Gastroesophageal sphincter (tissue), 4 donors: Measurements from ENCODE around the gene PSPH. TPM values are rescaled to one million over a fixed set of nuclear protein-coding genes. Genes with fewer than 3 reads are reported as not detected.
A peak's percentile ranks its signal among the peaks of the same experiment; 100 is the strongest.

Experiments
- ATAC-seq: fragments of 150-250 bp; one replicate; pipeline ENCODE4 v1.9.1; 2016; ENCODE audit warnings: mild to moderate bottlenecking, moderate library complexity
- H3K27ac ChIP-seq, 4 donors: fragments of 200-600 bp; sonication (generic) in 3 of 4; 1 replicate in 3 of 4; 2 replicates in 1 of 4; pipeline ENCODE4 v1.5.1; 2016 to 2019
- H3K27me3 ChIP-seq: fragments of 200-600 bp; sonication (generic); one replicate; pipeline ENCODE4 v1.5.1; 2019
- H3K36me3 ChIP-seq, 2 donors: fragments of 200-600 bp; sonication (generic); one replicate each; pipeline ENCODE4 v1.5.1; 2019; ENCODE audit warnings: control low read depth in 1 of 2
- H3K4me1 ChIP-seq, 3 donors: fragments of 200-600 bp; sonication (generic); 1 replicate in 2 of 3; 2 replicates in 1 of 3; pipeline ENCODE4 v1.5.1; 2016 to 2019; ENCODE audit warnings: control low read depth in 2 of 3
- H3K4me3 ChIP-seq, 2 donors: fragments of 200-600 bp; sonication (generic); one replicate each; pipeline ENCODE4 v1.5.1; 2019; ENCODE audit warnings: mild to moderate bottlenecking in 1 of 2, moderate library complexity in 1 of 2
- H3K9me3 ChIP-seq, 3 donors: fragments of 200-600 bp; sonication (generic); one replicate each; pipeline ENCODE4 v1.5.1; 2017 to 2019; ENCODE audit warnings: control low read depth in 2 of 3
- CTCF ChIP-seq, 4 experiments: fragments of 200-600 bp in 2 of 4; fragments of 450-650 bp in 2 of 4; sonication (generic) in 1 of 4; IDR thresholded peaks; one replicate each; pipeline ENCODE4 v1.5.1; 2017 to 2019; ENCODE audit warnings: antibody characterized with exemption in 4 of 4, mild to moderate bottlenecking in 2 of 4, moderate library complexity in 2 of 4
- EP300 ChIP-seq: sonication (generic); formaldehyde crosslinking; IDR thresholded peaks from one replicate; pipeline ENCODE4 v1.6.1; 2017; ENCODE audit warnings: antibody characterized with exemption, mild to moderate bottlenecking
- POLR2A ChIP-seq, 2 donors: fragments of 450-650 bp; IDR thresholded peaks; one replicate each; pipeline ENCODE4 v1.6.1; 2017; ENCODE audit warnings: antibody characterized with exemption in 2 of 2, mild to moderate bottlenecking in 2 of 2, moderate library complexity in 1 of 2
- POLR2AphosphoS5 ChIP-seq: sonication (generic); formaldehyde crosslinking; IDR thresholded peaks from one replicate; pipeline ENCODE4 v1.6.1; 2017; ENCODE audit warnings: antibody characterized with exemption
- WGBS, 2 donors: methylation state at CpG; one replicate each; pipeline ENCODE4 v1.1.5; 2018; ENCODE audit warnings: low coverage in 1 of 2; 5-methylcytosine and 5-hydroxymethylcytosine counted together
- small RNA-seq, 4 donors: library from RNA; depleted of rRNA; stranded (forward); fragments of <200 nt; gene quantifications; one replicate each; pipeline ENCODE3, GENCODE V24; 2016
- total RNA-seq, 4 donors: library from RNA; depleted of rRNA; stranded (reverse); fragments of >200 nt; gene quantifications; one replicate each; pipeline ENCODE4 v1.1.0, GENCODE V29; 2016

The PSPH gene
- total RNA-seq, 4 donors from 2014 or later = 6.9 to 13.5 (median 8.6) TPM

DNA sequence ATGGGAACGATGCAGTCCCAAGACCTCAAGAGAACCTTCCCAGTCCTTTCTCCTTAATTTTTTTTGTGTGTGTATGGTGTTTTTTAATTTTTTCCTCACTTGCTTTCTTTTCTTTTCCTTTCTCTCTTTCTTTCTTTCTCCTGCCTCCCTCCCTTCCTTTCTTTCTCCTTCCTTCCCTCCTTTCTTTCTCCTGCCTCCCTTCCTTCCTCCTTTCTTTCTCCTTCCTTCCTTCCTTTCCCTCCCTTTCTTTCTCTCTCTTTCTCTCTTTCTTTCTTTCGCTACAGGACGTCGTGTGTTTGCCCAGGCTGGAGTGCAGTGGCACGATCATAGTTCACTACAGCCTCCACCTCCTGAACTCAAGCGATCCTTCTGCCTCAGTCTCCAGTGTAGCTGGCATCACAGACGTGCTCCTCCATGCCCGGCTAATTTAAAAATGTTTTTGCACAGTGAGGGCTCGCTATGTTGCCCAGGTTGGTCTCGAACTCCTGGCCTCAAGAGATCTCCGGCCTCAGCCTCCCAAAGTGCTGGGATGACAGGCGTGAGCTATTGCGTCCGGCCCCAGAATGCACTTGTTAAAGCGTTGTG lies 87.6 kb downstream of the PSPH start:
- Histone ChIP-seq H3K4me3 (peak overlapping the region; percentile 34 to 80), H3K36me3 (peaks cover 0 to 2% of the 10 kb centered on the region in 2 donors), H3K27me3 (no peaks in the 10 kb centered on the region), H3K27ac (peak overlapping the region; percentile 66 to 99 (median 98)), H3K9me3 (no peaks in the 10 kb centered on the region), H3K4me1 (peaks cover 0 to 45% (median 18%) of the 10 kb centered on the region in 3 donors)
- WGBS, 2 donors = 53% methylated on average over 9 of the region's 15 CpGs; no CpG with 5 or more reads in 1 of the 2 donors
- ATAC-seq = no peak
- TF ChIP-seq POLR2A (IDR thresholded peaks at IDR 0.05) = no peak
- TF ChIP-seq CTCF (IDR thresholded peaks at IDR 0.05) = no peak
- TF ChIP-seq POLR2AphosphoS5 = no peak
- no peak for TF ChIP-seq EP300

DNA sequence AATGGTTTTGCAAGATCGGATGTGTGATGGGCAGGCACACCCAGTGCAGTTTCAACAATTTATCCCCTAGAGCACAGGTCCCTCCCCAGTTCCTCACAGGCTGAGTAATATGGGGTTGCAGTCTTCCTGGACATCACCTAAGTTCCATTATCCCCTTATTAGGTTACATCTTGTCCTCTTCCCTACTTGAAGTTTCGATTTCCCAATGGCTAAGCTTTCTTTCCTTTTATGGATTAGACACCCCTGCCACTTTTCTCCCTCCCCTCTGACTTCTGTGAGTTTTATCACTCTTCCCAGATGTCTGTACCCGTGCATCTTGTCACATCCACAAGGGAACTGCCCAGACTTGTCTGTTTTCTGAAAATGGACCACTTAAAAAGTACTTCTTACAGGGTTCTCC lies 89.2 kb downstream of the PSPH start:
- Histone ChIP-seq H3K27me3 (no peaks in the 10 kb centered on the region), H3K4me3 (no peak overlapping the region), H3K36me3 (no peaks in the 10 kb centered on the region), H3K4me1 (peaks cover 0 to 32% (median 18%) of the 10 kb centered on the region in 3 donors), H3K9me3 (no peaks in the 10 kb centered on the region), H3K27ac (peak overlapping the region in 3 of 4 donors; percentile 53 to 98 (median 97))
- TF ChIP-seq CTCF (IDR thresholded peaks at IDR 0.05) (no peak), POLR2AphosphoS5 (no peak), POLR2A (IDR thresholded peaks at IDR 0.05) (no peak), EP300 (no peak)
- WGBS, 2 donors = 75% methylated on average over 2 of the region's 3 CpGs; no CpG with 5 or more reads in 1 of the 2 donors
- ATAC-seq = no peak

Small RNA genes within 50 kb of the gene (small RNA-seq; reads per million reads assigned to genes)
- 0 reads per million in 4 donors for gene SNORA15
- 0 reads per million in 4 donors for gene SNORA22B

Other genes with a start within 250 kb of the PSPH start
- not detected for gene SEPTIN14, start 188.7 kb downstream of the PSPH start, total RNA-seq
- gene ZNF713, start 164.0 kb downstream of the PSPH start, total RNA-seq = 1 to 10 TPM; 2.6 to 4.4 (median 3.1) TPM
- gene MRPS17, start 99.6 kb downstream of the PSPH start, total RNA-seq = 10 to 100 TPM; 10.1 to 19.7 (median 13.7) TPM
- 100 to 1,000 TPM in 2 of 4 donors, 10 to 100 TPM in 2; 64.2 to 113 (median 97.3) TPM for gene NIPSNAP2, start 86.9 kb downstream of the PSPH start, total RNA-seq
- 100 to 1,000 TPM in 2 of 4 donors, 10 to 100 TPM in 2; 88.3 to 138 (median 116) TPM for gene CCT6A, start 321 bp upstream of the PSPH start, total RNA-seq
- 100 to 1,000 TPM in 1 of 4 donors, 10 to 100 TPM in 3; 84.2 to 117 (median 88.6) TPM for gene SUMF2, start 12.8 kb upstream of the PSPH start, total RNA-seq
- gene PHKG1, start 41.5 kb upstream of the PSPH start, total RNA-seq = 1 to 10 TPM in 2 of 4 donors, not detected in 2; 1.9 to 2.1 TPM
- 100 to 1,000 TPM; 221 to 414 (median 339) TPM for gene CHCHD2, start 55.0 kb upstream of the PSPH start, total RNA-seq
- gene NUPR2, start 65.0 kb upstream of the PSPH start, total RNA-seq = under 1 TPM in 1 of 4 donors, not detected in 3; 0.77 TPM